ENCODE data around the gene HOXC5.
"Not testable (repeated sequence)": the region's sequence is repeated elsewhere in the genome, so short reads cannot be mapped to it uniquely, and the experiment has no call there.

The HOXC5 gene

GRCh38 chr12:54075409-54075808 is 42.6 kb downstream of the HOXC5 start:
- no peak for DNase-seq

DNA sequence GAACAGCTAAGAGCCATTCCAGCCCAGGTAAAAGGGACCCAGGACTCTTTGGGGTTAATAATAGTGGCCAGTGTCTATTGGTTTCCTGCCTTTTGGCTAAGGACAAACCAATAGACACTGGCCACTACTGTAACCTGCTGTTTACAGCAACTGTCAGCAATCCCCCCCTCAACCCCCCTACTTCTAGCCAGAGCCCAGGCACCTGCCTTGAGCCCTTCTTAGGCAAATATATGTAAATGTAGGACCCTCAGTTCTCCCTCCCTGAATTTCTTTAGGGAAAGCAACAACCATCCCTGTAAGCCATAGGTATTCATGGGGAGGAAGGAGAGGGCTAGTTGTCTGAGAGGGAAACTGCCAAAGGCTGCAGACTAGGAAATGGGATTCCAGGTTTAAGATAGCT is 43.1 kb downstream of the HOXC5 start:
- no peak for DNase-seq

DNA sequence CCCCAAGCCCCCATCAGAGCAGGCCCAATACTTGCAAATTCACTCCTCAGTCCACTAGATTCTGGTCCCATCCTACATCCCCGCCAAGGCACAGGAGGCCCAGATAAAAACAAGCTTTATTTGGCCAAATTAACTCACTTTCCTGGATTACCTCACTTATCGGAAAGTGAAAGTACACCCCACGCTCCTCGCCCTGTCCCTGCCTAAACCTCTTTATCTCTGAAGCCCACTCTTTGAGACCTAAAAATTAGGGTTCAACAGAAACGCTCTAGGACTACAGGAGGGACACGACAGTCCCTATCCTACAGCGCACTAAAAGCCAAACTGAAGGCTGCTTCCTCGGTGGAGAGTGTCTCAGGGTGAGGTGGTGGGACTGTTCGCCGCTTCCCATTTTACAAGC is 45.0 kb downstream of the HOXC5 start:
- not testable (repeated sequence) for DNase-seq

DNA sequence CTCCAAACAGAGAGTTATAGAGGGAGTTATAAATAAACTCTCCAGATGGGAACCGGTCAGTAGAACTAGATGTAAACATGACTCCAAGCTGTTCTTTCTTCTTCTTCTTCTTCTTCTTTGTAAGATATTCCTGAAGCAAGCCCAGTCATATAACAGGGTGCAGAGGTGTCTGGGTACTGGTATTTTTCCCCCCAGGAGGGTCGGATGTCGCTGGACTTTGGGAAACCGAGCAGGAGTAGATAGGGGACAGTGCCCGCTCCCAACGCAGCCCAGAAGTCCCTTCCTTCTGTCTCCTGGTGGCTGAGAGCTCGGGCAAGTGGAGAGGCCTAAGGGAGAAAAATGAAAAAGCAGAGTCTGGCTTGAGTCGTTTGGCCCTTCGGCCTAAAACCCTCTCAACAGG is 46.3 kb downstream of the HOXC5 start:
- DNase-seq = not testable (repeated sequence)

DNA sequence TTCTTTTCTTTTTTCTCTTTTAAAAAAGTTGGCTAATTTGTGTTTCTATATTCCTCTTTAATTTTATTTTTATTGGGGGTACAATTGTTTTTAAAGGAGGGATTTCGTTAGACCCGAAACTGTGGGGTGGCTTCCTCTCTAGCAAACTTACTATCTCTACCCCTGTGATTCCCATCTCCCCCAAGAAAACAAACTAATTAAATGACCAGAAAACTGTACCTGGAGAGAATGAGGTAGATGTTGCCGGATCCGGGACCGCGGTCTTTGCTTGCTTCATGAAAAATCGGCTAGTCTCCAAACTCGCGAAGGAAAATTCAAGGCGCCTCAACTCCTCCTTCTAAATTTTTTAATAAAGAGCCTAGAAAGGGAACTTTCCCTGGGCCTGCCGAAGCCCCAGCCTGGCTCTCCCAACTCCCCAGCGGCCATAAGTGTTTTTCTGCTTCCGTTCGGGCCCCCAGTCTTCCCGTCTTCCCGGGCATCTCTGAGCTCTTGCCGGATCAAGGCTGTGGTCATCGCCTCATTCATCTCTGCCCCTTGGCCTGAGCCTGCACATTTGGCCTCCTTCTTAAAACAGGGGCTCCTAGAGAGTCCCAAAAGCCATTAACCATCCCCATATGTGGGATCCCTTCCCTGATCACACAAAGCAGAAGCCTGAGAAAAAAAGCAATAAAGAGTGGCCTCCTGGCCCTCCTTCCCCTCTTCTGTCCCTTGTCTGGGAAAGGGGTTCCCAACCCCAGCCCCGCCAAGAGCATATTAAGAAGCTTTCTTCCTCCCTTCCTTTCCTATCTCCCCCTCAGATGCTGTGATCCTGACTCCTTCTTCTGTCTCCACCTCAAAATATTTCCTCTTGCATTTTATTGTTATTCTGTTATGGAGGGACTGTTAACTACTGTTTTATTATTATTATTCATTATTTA is 47.4 kb downstream of the HOXC5 start:
- DNase-seq = not testable (repeated sequence)

- peak; percentile 43 for DNase-seq
Measured at GRCh38 chr12:54081053-54081514, 48.2 kb downstream of the HOXC5 start.

GRCh38 chr12:54081581-54082396 is 48.9 kb downstream of the HOXC5 start:
- DNase-seq = peak; percentile 27

- peak; percentile 44 for DNase-seq
Measured at GRCh38 chr12:54082397-54082892, 49.6 kb downstream of the HOXC5 start.

Measured in CD4-positive, alpha-beta T cell treated with Interleukin-10 for 1 hour (primary cell).